Uterus (tissue), 4 donors: ENCODE data around the gene GARIN1A. TPM values are rescaled to one million over a fixed set of nuclear protein-coding genes. Genes with fewer than 3 reads are reported as not detected.

Experiments
- DNase-seq, 2 donors: peaks; one replicate each; pipeline ENCODE4 v3.0.0-alpha.2; 2019 to 2020
- H3K27ac ChIP-seq, 2 donors: fragments of 200-600 bp; sonication (generic); 1 replicate in 1 of 2; 2 replicates in 1 of 2; pipeline ENCODE4 v1.5.1; 2016 to 2018
- H3K27me3 ChIP-seq, 2 donors: fragments of 200-600 bp; sonication (generic); one replicate each; pipeline ENCODE4 v1.5.1; 2018 to 2019; ENCODE audit warnings: control low read depth in 1 of 2
- H3K36me3 ChIP-seq, 2 donors: fragments of 200-600 bp; sonication (generic); one replicate each; pipeline ENCODE4 v1.5.1; 2019; ENCODE audit warnings: control low read depth in 1 of 2
- H3K4me1 ChIP-seq, 2 donors: fragments of 200-600 bp; sonication (generic); one replicate each; pipeline ENCODE4 v1.5.1; 2018 to 2019; ENCODE audit warnings: control low read depth in 1 of 2
- H3K4me3 ChIP-seq, 2 donors: fragments of 200-600 bp; sonication (generic); 1 replicate in 1 of 2; 2 replicates in 1 of 2; pipeline ENCODE4 v1.5.1; 2018 to 2019; ENCODE audit warnings: mild to moderate bottlenecking in 1 of 2
- H3K9me3 ChIP-seq, 2 donors: fragments of 200-600 bp; sonication (generic); one replicate each; pipeline ENCODE4 v1.5.1; 2019; ENCODE audit warnings: control low read depth in 1 of 2
- CTCF ChIP-seq, 4 experiments: fragments of 200-600 bp in 2 of 4; fragments of 450-650 bp in 2 of 4; sonication (generic) in 2 of 4; IDR thresholded peaks; one replicate each; pipeline ENCODE4 v1.5.1; 2016 to 2019; ENCODE audit warnings: antibody characterized with exemption in 4 of 4, mild to moderate bottlenecking in 2 of 4, moderate library complexity in 1 of 4
- POLR2A ChIP-seq, 2 donors: fragments of 450-650 bp; IDR thresholded peaks; one replicate each; pipeline ENCODE4 v1.6.1; 2016; ENCODE audit warnings: antibody characterized with exemption in 2 of 2, mild to moderate bottlenecking in 1 of 2, moderate library complexity in 1 of 2
- intact Hi-C: fragments of 100-400 bp; cut with DNase I; formaldehyde crosslinking; loops from one replicate; pipeline ENCODE4 v1.15.1; 2023; ENCODE audit warnings: low total_unique reads
- total RNA-seq, 4 donors: library from RNA; depleted of rRNA in 3 of 4; stranded (reverse); fragments of >200 nt in 3 of 4; gene quantifications; one replicate each; pipeline versions ENCODE4 v1.1.0 to v1.2.4, GENCODE V29; 2014 to 2023
- donor health status: DM: yes; HTN: yes; CAD: no.

Gene GARIN1A
- total RNA-seq, 4 donors from 2014 or later = 0.35 to 6.6 TPM; not detected in 2

GRCh38 chr7:128708824-128709223, 36.7 kb downstream of the GARIN1A start:
- H3K27ac ChIP-seq = no peak overlapping the region

GRCh38 chr7:128710481-128710880, 38.4 kb downstream of the GARIN1A start:
- intact Hi-C loops = no loop called here
- TF ChIP-seq POLR2A (IDR thresholded peaks at IDR 0.05) = no peak
- TF ChIP-seq CTCF (IDR thresholded peaks at IDR 0.05) = no peak
- Histone ChIP-seq H3K9me3 (no peaks in the 10 kb centered on the region), H3K4me1 (no peaks in the 10 kb centered on the region), H3K36me3 (no peaks in the 10 kb centered on the region), H3K4me3 (no peak overlapping the region), H3K27ac (no peak overlapping the region), H3K27me3 (no peaks in the 10 kb centered on the region)
- no peak for DNase-seq

More at GRCh38 chr7:128708824-128709223, 36.7 kb downstream of the GARIN1A start:
- no peaks in the 10 kb centered on the region for H3K4me1 ChIP-seq
- H3K4me3 ChIP-seq = no peak overlapping the region
- H3K27me3 ChIP-seq = no peaks in the 10 kb centered on the region
- no peak for DNase-seq
- H3K36me3 ChIP-seq = no peaks in the 10 kb centered on the region
- intact Hi-C loops = no loop called here
- no peaks in the 10 kb centered on the region for H3K9me3 ChIP-seq
- TF ChIP-seq CTCF (IDR thresholded peaks at IDR 0.05) (no peak), POLR2A (IDR thresholded peaks at IDR 0.05) (no peak)

GRCh38 chr7:128713794-128714193, 41.7 kb downstream of the GARIN1A start:
- no peaks in the 10 kb centered on the region for H3K4me1 ChIP-seq
- no peaks in the 10 kb centered on the region for H3K27me3 ChIP-seq
- H3K9me3 ChIP-seq = no peaks in the 10 kb centered on the region
- no peaks in the 10 kb centered on the region for H3K36me3 ChIP-seq
- intact Hi-C loops = no loop called here
- no peak overlapping the region for H3K27ac ChIP-seq
- H3K4me3 ChIP-seq = no peak overlapping the region
- no peak for TF ChIP-seq POLR2A (IDR thresholded peaks at IDR 0.05)
- no peak for TF ChIP-seq CTCF (IDR thresholded peaks at IDR 0.05)
- DNase-seq = no peak

- Histone ChIP-seq H3K4me3 (no peak overlapping the region), H3K9me3 (no peaks in the 10 kb centered on the region), H3K4me1 (no peaks in the 10 kb centered on the region), H3K36me3 (no peaks in the 10 kb centered on the region), H3K27me3 (no peaks in the 10 kb centered on the region), H3K27ac (no peak overlapping the region)
- no peak for DNase-seq
- TF ChIP-seq POLR2A (IDR thresholded peaks at IDR 0.05) = no peak
- TF ChIP-seq CTCF (IDR thresholded peaks at IDR 0.05) = no peak
- intact Hi-C loops = no loop called here
These were observed 42.8 kb downstream of the GARIN1A start for GRCh38 chr7:128714701-128715495.

GRCh38 chr7:128718967-128719642, 47.0 kb downstream of the GARIN1A start:
- Histone ChIP-seq H3K27me3 (no peaks in the 10 kb centered on the region), H3K4me1 (no peaks in the 10 kb centered on the region), H3K27ac (no peak overlapping the region), H3K4me3 (no peak overlapping the region), H3K9me3 (no peaks in the 10 kb centered on the region), H3K36me3 (no peaks in the 10 kb centered on the region)
- intact Hi-C loops = no loop called here
- DNase-seq = no peak
- no peak for TF ChIP-seq POLR2A (IDR thresholded peaks at IDR 0.05)
- no peak for TF ChIP-seq CTCF (IDR thresholded peaks at IDR 0.05)
